ENCODE data around the gene LAPTM5. TPM values are rescaled to one million over a fixed set of nuclear protein-coding genes. Genes with fewer than 3 reads are reported as not detected.

LAPTM5 gene
- total and polyA plus RNA-seq, 2 donors (not counting 3 experiments of a cell fraction or from before 2014, with no cell fraction given), result 83.4 to 95.2 TPM

- no peaks in the 10 kb centered on the region for H3K9me1 ChIP-seq (replicated peaks; ENCODE audit: control insufficient read depth, extremely low read depth, insufficient read depth, low read length)
- H3K4me1 ChIP-seq (ENCODE audit: control insufficient read depth, extremely low read depth, insufficient read depth, low read length), result no peaks in the 10 kb centered on the region
- ChIA-PET POLR2A (no interaction called here), CTCF (interaction anchor here (1.0 to 2.3 kb wide), 3 partner anchors 47 to 69 kb away, joined by 3 to 12 read pairs (median 3); no protein-coding TSS in a partner anchor)
- TF ChIP-seq MYC (IDR thresholded peaks at IDR 0.05; ENCODE audit: low read depth, low read length) (no peak), MAX (IDR thresholded peaks at IDR 0.05; ENCODE audit: insufficient read depth, insufficient read length) (no peak), EZH2 (IDR thresholded peaks at IDR 0.05; ENCODE audit: borderline replicate concordance, low read depth, low read length, severe bottlenecking) (no peak), FOS (IDR thresholded peaks at IDR 0.05; ENCODE audit: borderline replicate concordance, insufficient read depth, low read length) (no peak), POLR2AphosphoS5 (IDR thresholded peaks at IDR 0.05; ENCODE audit: insufficient read depth, low read depth, low read length) (no peak), GATA2 (IDR thresholded peaks at IDR 0.05; ENCODE audit: insufficient read depth, insufficient read length, low read depth, low read length) (no peak), CTCF (IDR thresholded peaks at IDR 0.05; ENCODE audit: extremely low read depth in 1 of 2, insufficient read depth in 1 of 2, low read depth in 1 of 2, low read length in 2 of 2) (no peak), JUN (IDR thresholded peaks at IDR 0.05; ENCODE audit: borderline replicate concordance, insufficient read depth, insufficient read length, low read depth) (no peak), POLR2A (IDR thresholded peaks at IDR 0.05; ENCODE audit: low read depth, low read length) (no peak)
- H3K4me2 ChIP-seq (ENCODE audit: insufficient read depth, low read length), result no peak overlapping the region
- no peaks in the 10 kb centered on the region for H3K27me3 ChIP-seq (ENCODE audit: control insufficient read depth in 2 of 2, insufficient read depth in 2 of 2, low read length in 2 of 2)
- no peaks in the 10 kb centered on the region for H4K20me1 ChIP-seq (replicated peaks; ENCODE audit: control insufficient read depth, extremely low read depth, insufficient read depth, low read length)
- dilution Hi-C loops (cut with MboI; ENCODE audit: extremely low pct_ligation_motif_present, low sequenced_read_pairs), result no loop called here
- H3K4me3 ChIP-seq (replicated peaks in 1 of 3; ENCODE audit: insufficient read depth in 1 of 3, low read depth in 1 of 3, low read length in 3 of 3), result no peak overlapping the region
- DNase-seq (ENCODE audit: low read depth, low spot score) (no peak), FAIRE-seq (no peak)
- intact Hi-C loops (cut with micrococcal nuclease), result no loop called here
- H3K36me3 ChIP-seq (ENCODE audit: control insufficient read depth in 2 of 2, extremely low read depth in 1 of 2, insufficient read depth in 2 of 2, low read length in 2 of 2), result peaks cover 0 to under 1% of the 10 kb centered on the region in 2 experiments
- no peaks in the 10 kb centered on the region for H3K79me2 ChIP-seq (ENCODE audit: control insufficient read depth, insufficient read depth, low read length)
- no peaks in the 10 kb centered on the region for H3K9me3 ChIP-seq (replicated peaks; ENCODE audit: control insufficient read depth, insufficient read depth, low read length)
- H3K27ac ChIP-seq (ENCODE audit: insufficient read depth, low read depth, low read length), result no peak overlapping the region
- no peak overlapping the region for H2AFZ ChIP-seq (ENCODE audit: low read depth, low read length)
- no TSS peak for BruUV-seq (replicated peaks)
- H3K9ac ChIP-seq (replicated peaks; ENCODE audit: extremely low read depth, insufficient read depth, low read length), result no peak overlapping the region
Measured at GRCh38 chr1:30731806-30732276, 25.7 kb downstream of the LAPTM5 start.
